ENCODE data around the gene SDHAF4.
"Not testable (repeated sequence)": the region's sequence is repeated elsewhere in the genome, so short reads cannot be mapped to it uniquely, and the experiment has no call there.

SDHAF4 gene

GRCh38 chr6:70592391-70593117 is 25.8 kb downstream of the SDHAF4 start:
- DNase-seq (ENCODE audit: low read depth, low spot score) = no peak

DNA sequence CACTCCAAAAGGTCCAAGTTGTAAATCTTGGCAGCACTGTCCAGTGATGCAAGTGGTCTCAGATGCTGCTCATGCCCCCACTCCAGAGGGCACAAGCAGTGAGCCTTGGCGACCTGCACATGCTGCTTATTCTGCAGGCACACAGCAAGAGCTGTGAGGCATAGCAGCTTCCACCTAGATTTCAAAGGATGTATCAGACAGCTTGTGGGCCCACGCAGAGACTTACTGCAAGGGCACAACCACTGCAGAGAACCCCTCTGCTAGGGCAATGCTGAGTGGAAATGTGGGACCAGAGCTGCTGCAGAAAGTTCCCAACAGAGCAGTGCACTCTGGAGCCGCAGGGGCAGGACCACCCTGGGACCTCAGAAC is 26.4 kb downstream of the SDHAF4 start:
- DNase-seq (ENCODE audit: low read depth, low spot score) = no peak

- DNase-seq (ENCODE audit: low read depth, low spot score) = no peak
Measured at GRCh38 chr6:70599187-70599586, 32.5 kb downstream of the SDHAF4 start.

- DNase-seq (ENCODE audit: low read depth, low spot score) = peak; percentile 15
Measured at GRCh38 chr6:70601014-70601413, 34.3 kb downstream of the SDHAF4 start.

- no peak for DNase-seq (ENCODE audit: low read depth, low spot score)
Measured at GRCh38 chr6:70604254-70604653, 37.5 kb downstream of the SDHAF4 start.

DNA sequence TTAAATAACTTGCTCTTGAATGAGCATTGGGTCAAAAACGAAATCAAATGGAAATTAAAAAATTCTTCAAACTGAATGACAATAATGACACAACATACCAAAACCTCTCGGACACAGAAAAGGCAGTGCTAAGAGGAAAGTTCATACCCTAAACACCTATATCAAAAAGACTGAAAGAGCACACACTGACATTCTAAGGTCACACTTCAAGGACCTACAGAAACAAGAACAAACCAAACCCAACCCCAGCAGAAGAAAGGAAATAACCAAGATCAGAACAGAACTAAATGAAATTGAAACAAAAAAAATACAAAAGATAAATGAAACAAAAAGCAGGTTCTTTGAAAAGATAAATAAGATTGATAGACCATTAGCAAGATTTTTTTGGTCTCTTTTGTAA is 40.6 kb downstream of the SDHAF4 start:
- DNase-seq (ENCODE audit: low read depth, low spot score) = not testable (repeated sequence)

- DNase-seq (ENCODE audit: low read depth, low spot score) = not testable (repeated sequence)
Measured at GRCh38 chr6:70609181-70609580, 42.5 kb downstream of the SDHAF4 start.

DNA sequence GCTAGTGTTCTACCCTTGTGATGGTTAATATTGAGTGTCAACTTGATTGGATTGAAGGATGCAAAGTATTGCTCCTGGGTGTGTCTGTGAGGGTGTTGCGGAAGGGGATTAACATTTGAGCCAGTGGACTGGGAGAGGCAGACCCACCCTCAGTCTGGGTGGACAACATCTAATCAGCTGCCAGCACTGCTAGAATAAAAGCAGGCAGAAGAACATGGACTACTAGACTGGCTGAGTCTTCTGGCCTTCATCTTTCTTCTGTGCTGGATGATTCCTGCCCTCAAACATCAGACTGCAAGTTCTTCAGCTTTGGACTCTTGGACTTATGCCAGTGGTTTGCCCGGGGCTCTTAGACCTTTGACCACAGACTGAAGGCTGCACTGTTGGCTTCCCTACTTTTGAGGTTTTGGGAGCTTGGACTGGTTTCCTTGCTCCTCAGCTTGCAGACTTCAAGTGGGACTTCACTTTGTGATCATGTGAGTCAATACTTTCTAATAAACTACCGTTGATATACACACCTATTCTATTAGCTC is 50.1 kb downstream of the SDHAF4 start:
- DNase-seq (ENCODE audit: low read depth, low spot score) = no peak

DNA sequence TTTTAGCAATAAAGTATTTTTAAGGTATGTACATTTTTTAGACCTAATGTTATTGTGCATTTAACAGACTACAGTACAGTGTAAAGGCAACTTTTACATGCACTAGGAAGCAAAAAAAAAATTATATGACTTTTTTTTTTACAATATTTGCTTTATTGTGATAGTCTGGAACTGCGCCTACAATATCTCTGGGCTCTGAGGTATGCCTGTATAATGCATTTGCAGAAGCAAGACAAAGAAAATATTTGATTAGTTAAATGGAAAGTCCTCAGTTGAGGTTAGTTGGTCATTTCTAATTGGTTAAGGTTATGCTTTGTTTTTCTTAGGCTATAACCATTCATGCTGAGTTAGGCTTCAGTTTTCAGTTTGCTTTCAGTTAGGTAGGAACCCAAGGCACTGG is 54.0 kb downstream of the SDHAF4 start:
- no peak for DNase-seq (ENCODE audit: low read depth, low spot score)

DNA sequence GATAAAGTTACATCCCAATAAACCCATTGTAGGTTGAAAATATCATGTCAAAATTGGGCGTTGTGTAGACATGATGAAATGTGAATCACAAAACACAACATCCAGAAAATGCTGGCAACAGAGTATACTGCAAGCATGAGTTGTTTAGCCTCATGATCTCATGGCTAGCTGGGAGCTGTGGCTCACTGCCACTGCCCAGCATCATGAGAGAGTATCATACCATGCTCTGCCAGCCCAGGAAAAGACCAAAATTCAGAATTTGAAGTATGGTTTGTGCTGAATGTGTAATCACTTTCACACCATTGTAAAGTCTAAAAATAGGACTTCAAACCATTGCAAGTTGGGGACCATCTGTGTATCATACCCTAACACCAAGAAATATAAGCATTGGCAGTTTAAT is 55.7 kb downstream of the SDHAF4 start:
- no peak for DNase-seq (ENCODE audit: low read depth, low spot score)

- DNase-seq (ENCODE audit: low read depth, low spot score) = no peak
Measured at GRCh38 chr6:70625436-70625835, 58.7 kb downstream of the SDHAF4 start.

GRCh38 chr6:70627500-70628254 is 60.9 kb downstream of the SDHAF4 start:
- no peak for DNase-seq (ENCODE audit: low read depth, low spot score)

DNA sequence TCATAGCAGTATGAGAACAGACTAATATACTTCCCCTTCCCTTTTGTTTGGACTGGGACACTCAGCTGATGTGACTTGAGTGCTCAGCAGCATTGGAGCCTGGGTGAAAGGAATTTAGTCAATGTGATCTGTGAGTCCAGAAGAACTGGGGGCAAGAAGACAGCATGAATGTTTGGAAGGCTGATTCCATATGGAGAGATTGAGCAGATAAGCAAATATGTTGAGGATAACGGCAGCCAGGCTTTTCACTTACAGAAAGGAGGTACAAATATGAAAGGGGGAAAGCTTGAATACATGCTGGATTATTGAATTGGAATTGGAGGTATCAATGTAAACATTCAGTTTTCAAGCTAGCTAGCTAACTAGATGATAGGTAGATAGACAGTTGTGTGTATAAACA is 63.2 kb downstream of the SDHAF4 start:
- DNase-seq (ENCODE audit: low read depth, low spot score) = no peak

GRCh38 chr6:70633870-70634269 is 67.1 kb downstream of the SDHAF4 start:
- DNase-seq (ENCODE audit: low read depth, low spot score) = no peak

DNA sequence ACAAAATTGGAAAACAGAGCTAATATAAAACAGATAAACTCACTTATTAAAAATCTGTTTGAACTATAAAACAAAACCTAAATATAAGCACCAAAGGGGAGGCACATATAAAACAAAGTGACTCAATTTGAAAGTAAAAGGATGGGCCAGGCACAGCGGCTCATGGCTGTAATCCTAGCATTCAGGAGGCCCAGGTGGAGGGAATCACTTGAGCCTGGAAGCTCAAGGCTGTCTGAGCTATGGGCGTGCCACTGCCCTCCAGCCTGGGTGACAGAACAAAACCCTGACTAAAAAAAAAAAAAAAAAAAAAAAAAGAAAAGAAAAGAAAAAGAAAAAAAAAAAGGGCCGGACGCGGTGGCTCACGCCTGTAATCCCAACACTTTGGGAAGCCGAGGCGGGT is 69.9 kb downstream of the SDHAF4 start:
- DNase-seq (ENCODE audit: low read depth, low spot score) = no peak

DNA sequence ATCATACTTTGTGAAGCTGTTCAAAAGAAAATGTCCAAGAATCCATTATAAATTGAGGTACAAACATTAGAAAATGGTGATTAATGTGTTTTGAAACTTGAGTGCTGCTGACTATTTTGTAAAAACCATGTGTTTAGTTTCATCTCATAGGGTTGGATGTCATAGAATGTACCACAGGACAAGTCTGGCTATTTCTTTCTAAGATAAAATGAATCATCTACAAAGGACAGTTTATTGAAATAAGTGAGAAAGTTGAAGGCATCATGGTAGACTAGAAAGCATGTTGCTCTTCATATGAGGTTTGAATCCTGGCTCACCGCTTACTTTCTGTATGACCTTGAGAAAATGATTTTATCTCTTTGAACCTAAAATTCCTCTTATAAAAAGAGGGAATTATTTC is 71.7 kb downstream of the SDHAF4 start:
- DNase-seq (ENCODE audit: low read depth, low spot score) = no peak

All from iPS DF 19.7 (cell line).